Coronary artery (tissue), 2 donors: ENCODE results near the gene SLC4A2.

Experiments used
- DNase-seq: peaks from one replicate; pipeline ENCODE4 v3.0.0-alpha.2; 2017; ENCODE audit warnings: low spot score
- H3K27ac ChIP-seq, 2 donors: fragments of 200-600 bp; sonication (generic); one replicate each; pipeline ENCODE4 v1.5.1; 2016 to 2019
- H3K4me3 ChIP-seq: fragments of 200-600 bp; sonication (generic); 2 replicates; pipeline ENCODE4 v1.5.1; 2016; ENCODE audit warnings: mild to moderate bottlenecking, moderate library complexity
- CTCF ChIP-seq: fragments of 200-600 bp; sonication (generic); IDR thresholded peaks from one replicate; pipeline ENCODE4 v1.5.1; 2019; ENCODE audit warnings: antibody characterized with exemption

SLC4A2 gene

GRCh38 chr7:151062399-151063211 is 3.2 kb downstream of the SLC4A2 start:
- H3K4me3 ChIP-seq = peak overlapping the region; percentile 55
- no peak for DNase-seq
- TF ChIP-seq CTCF = no peak

GRCh38 chr7:151063212-151063561 is 3.8 kb downstream of the SLC4A2 start:
- no peak for DNase-seq
- TF ChIP-seq CTCF = no peak
- Histone ChIP-seq H3K27ac (peak overlapping the region; percentile 58 to 99), H3K4me3 (peak overlapping the region; percentile 55)

More at GRCh38 chr7:151062399-151063211, 3.2 kb downstream of the SLC4A2 start:
- peak overlapping the region; percentile 58 to 99 for H3K27ac ChIP-seq

- Histone ChIP-seq H3K4me3 (no peak overlapping the region), H3K27ac (no peak overlapping the region)
- no peak for DNase-seq
- no peak for TF ChIP-seq CTCF
Measured at GRCh38 chr7:151064454-151064853, 5.1 kb downstream of the SLC4A2 start.

- DNase-seq = no peak
- Histone ChIP-seq H3K27ac (no peak overlapping the region), H3K4me3 (no peak overlapping the region)
- TF ChIP-seq CTCF = no peak
Measured at GRCh38 chr7:151064993-151065392, 5.6 kb downstream of the SLC4A2 start.

- no peak for DNase-seq
- Histone ChIP-seq H3K4me3 (no peak overlapping the region), H3K27ac (no peak overlapping the region)
- no peak for TF ChIP-seq CTCF
Measured at GRCh38 chr7:151065516-151065915, 6.1 kb downstream of the SLC4A2 start.

GRCh38 chr7:151066273-151066974 is 7.0 kb downstream of the SLC4A2 start:
- no peak for DNase-seq
- Histone ChIP-seq H3K4me3 (no peak overlapping the region), H3K27ac (no peak overlapping the region)
- TF ChIP-seq CTCF = no peak
